DOHH2 (cell line): ENCODE measurements around the gene MAP2K5.

Experiments used
- H3F3A ChIP-seq: fragments of 200-600 bp; sonication (generic), shearing (Covaris generic); 2 replicates; pipeline ENCODE4 v1.6.0; 2016; ENCODE audit warnings: antibody characterized with exemption, mild to moderate bottlenecking; ENCODE audit not compliant: control insufficient read depth, insufficient read depth
- H3K27ac ChIP-seq: fragments of 200-600 bp; sonication (generic); 2 replicates; pipeline ENCODE4 v1.5.1; 2014; ENCODE audit warnings: low read depth, mild to moderate bottlenecking, low read length, moderate library complexity
- H3K27me3 ChIP-seq: fragments of 200-600 bp; sonication (generic); 2 replicates; pipeline ENCODE4 v1.6.1; 2014; ENCODE audit warnings: mild to moderate bottlenecking, low read length, mixed read lengths; ENCODE audit not compliant: control insufficient read depth
- H3K36me3 ChIP-seq: fragments of 200-600 bp; sonication (generic); 2 replicates; pipeline ENCODE4 v1.6.1; 2014; ENCODE audit warnings: mild to moderate bottlenecking, low read length, moderate library complexity, mixed read lengths; ENCODE audit not compliant: control insufficient read depth
- H3K4me1 ChIP-seq: fragments of 200-600 bp; sonication (generic); 2 replicates; pipeline ENCODE4 v1.6.1; 2014; ENCODE audit warnings: mild to moderate bottlenecking, low read length, mixed read lengths; ENCODE audit not compliant: control insufficient read depth
- H3K4me2 ChIP-seq: fragments of 200-600 bp; sonication (generic); 2 replicates; pipeline ENCODE4 v1.6.0; 2014; ENCODE audit warnings: mild to moderate bottlenecking, low read length, moderate library complexity
- H3K4me3 ChIP-seq: fragments of 200-600 bp; sonication (generic); 2 replicates; pipeline ENCODE4 v1.5.1; 2014; ENCODE audit warnings: mild to moderate bottlenecking, low read length, mixed read lengths
- H3K79me2 ChIP-seq: fragments of 200-600 bp; sonication (generic); 2 replicates; pipeline ENCODE4 v1.6.1; 2014; ENCODE audit warnings: mild to moderate bottlenecking, low read length, mixed read lengths; ENCODE audit not compliant: control insufficient read depth
- H3K9me2 ChIP-seq: fragments of 200-600 bp; sonication (generic); replicated peaks from 2 replicates; pipeline ENCODE4 v1.6.1; 2014; ENCODE audit warnings: mild to moderate bottlenecking, low read length, mixed read lengths; ENCODE audit not compliant: control insufficient read depth
- H3K9me3 ChIP-seq: fragments of 200-600 bp; sonication (generic); 2 replicates; pipeline ENCODE4 v1.6.1; 2014; ENCODE audit warnings: antibody characterized with exemption, low read length, mixed read lengths; ENCODE audit not compliant: control insufficient read depth, insufficient read depth
- H4K20me1 ChIP-seq: fragments of 200-600 bp; sonication (generic); 2 replicates; pipeline ENCODE4 v1.6.0; 2014; ENCODE audit warnings: low read depth, mild to moderate bottlenecking, antibody characterized with exemption, low read length, moderate library complexity; ENCODE audit not compliant: control insufficient read depth, insufficient read depth
- EZH2phosphoT487 ChIP-seq: fragments of 200-600 bp; sonication (generic); IDR thresholded peaks from 2 replicates; pipeline ENCODE4 v1.6.1; 2017; ENCODE audit warnings: borderline replicate concordance, mild to moderate bottlenecking, antibody characterized with exemption, low read length, moderate library complexity, mixed read lengths
- TF ChIP-seq, protein P1 (sequence below): fragments of 200-600 bp; sonication (generic); IDR thresholded peaks from one replicate; pipeline ENCODE4 v1.5.1; 2014; ENCODE audit warnings: antibody characterized with exemption, mild to moderate bottlenecking, low read depth, low read length; ENCODE audit not compliant: poor library complexity, severe bottlenecking

Gene MAP2K5

DNA sequence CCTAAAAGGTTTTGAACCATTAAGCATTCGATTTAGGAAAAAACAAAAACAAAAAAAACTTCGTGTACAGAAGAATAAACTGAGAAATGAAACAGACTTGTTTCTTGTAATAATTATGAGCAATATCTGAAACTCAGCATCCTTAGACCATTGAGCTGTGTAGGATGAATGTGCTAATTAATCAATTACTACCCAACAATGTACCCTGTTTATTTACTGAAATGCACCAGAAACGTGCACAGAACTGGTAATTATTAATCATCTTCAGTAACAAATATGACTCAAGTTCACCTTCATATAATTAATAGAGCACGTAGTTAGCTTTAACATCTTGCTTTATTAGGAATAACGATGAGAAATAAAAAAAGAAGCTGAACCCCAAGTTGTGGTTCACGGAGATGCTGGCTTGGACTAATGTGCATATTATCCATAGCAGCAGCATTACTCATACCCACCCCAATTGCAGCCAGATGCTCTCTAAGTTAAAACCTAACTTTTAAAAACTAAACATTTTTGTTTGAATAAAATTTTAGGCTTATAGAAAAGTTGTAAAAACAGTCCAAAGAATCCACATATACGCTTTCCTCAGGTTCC is 31.8 kb upstream of the MAP2K5 start:
- Histone ChIP-seq H3K4me2 (no peak overlapping the region), H3K4me1 (peaks cover 18% of the 10 kb centered on the region), H3K4me3 (no peak overlapping the region), H4K20me1 (no peaks in the 10 kb centered on the region), H3K27me3 (no peaks in the 10 kb centered on the region), H3K79me2 (no peaks in the 10 kb centered on the region), H3K36me3 (peaks cover 14% of the 10 kb centered on the region), H3K9me2 (no peaks in the 10 kb centered on the region), H3K27ac (no peak overlapping the region), H3K9me3 (no peaks in the 10 kb centered on the region), H3F3A (no peaks in the 10 kb centered on the region; the same call in 1 of the 2 replicates)
- TF ChIP-seq EZH2phosphoT487: no peak
- TF ChIP-seq, protein P1, sequence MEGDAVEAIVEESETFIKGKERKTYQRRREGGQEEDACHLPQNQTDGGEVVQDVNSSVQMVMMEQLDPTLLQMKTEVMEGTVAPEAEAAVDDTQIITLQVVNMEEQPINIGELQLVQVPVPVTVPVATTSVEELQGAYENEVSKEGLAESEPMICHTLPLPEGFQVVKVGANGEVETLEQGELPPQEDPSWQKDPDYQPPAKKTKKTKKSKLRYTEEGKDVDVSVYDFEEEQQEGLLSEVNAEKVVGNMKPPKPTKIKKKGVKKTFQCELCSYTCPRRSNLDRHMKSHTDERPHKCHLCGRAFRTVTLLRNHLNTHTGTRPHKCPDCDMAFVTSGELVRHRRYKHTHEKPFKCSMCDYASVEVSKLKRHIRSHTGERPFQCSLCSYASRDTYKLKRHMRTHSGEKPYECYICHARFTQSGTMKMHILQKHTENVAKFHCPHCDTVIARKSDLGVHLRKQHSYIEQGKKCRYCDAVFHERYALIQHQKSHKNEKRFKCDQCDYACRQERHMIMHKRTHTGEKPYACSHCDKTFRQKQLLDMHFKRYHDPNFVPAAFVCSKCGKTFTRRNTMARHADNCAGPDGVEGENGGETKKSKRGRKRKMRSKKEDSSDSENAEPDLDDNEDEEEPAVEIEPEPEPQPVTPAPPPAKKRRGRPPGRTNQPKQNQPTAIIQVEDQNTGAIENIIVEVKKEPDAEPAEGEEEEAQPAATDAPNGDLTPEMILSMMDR: no peak

- H3K4me2 ChIP-seq: no peak overlapping the region
- no peak overlapping the region for H3K27ac ChIP-seq
- no peaks in the 10 kb centered on the region for H3K9me3 ChIP-seq
- H3K4me3 ChIP-seq: no peak overlapping the region
- no peaks in the 10 kb centered on the region for H4K20me1 ChIP-seq
- no peaks in the 10 kb centered on the region for H3K9me2 ChIP-seq
- peaks cover 10% of the 10 kb centered on the region for H3K4me1 ChIP-seq
- H3K36me3 ChIP-seq: peaks cover 14% of the 10 kb centered on the region
- no peak for TF ChIP-seq EZH2phosphoT487
- TF ChIP-seq, protein P1: no peak
- no peaks in the 10 kb centered on the region; the same call in 1 of the 2 replicates for H3F3A ChIP-seq
- H3K27me3 ChIP-seq: no peaks in the 10 kb centered on the region
- no peaks in the 10 kb centered on the region for H3K79me2 ChIP-seq
Observed at GRCh38 chr15:67511606-67512005, 30.9 kb upstream of the MAP2K5 start.

DNA sequence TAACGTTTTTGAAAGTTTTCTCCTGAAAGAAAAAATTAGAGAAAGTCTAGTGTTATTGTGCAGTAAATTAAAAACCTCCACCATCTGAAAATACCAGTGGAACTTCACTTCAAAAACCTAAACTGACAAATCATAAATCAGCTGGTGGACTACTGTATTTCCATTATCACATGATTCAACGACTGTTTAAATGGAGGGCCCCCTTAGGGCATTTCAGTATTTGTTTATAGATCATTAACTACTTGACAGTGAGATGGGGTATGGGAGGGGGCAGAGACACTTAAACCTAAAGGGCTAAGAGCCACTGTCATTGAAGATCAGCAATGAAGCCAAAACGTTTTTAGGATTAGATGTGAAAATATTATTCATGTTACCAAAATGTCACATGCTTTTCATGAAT is 30.4 kb upstream of the MAP2K5 start:
- Histone ChIP-seq H3K4me1 (peaks cover 4% of the 10 kb centered on the region), H3K27ac (no peak overlapping the region)

More for the DNA sequence above, 30.4 kb upstream of the MAP2K5 start:
- H3K4me2 ChIP-seq: no peak overlapping the region
- H3K4me3 ChIP-seq: no peak overlapping the region
- H3F3A ChIP-seq: no peaks in the 10 kb centered on the region; the same call in 1 of the 2 replicates
- no peaks in the 10 kb centered on the region for H4K20me1 ChIP-seq
- H3K79me2 ChIP-seq: no peaks in the 10 kb centered on the region
- no peaks in the 10 kb centered on the region for H3K9me3 ChIP-seq
- H3K9me2 ChIP-seq: no peaks in the 10 kb centered on the region
- TF ChIP-seq EZH2phosphoT487: no peak
- TF ChIP-seq, protein P1: no peak
- H3K27me3 ChIP-seq: no peaks in the 10 kb centered on the region
- H3K36me3 ChIP-seq: peaks cover 14% of the 10 kb centered on the region
